Stimulated activated naive CD8-positive, alpha-beta T cell treated with anti-CD3 and anti-CD28 coated beads, Interleukin-15, Interleukin-2, amounts not matched to agents 100 ng/mL and 50 ng/mL, for 24 hours (primary cell): ENCODE measurements around the gene APP.

ENCODE experiments used
- H3K27ac Mint-ChIP-seq: one replicate; pipeline ENCODE4 v1.8.0; 2021; ENCODE audit warnings: mild to moderate bottlenecking, mixed read lengths
- H3K27me3 Mint-ChIP-seq: one replicate; pipeline ENCODE4 v1.8.0; 2021; ENCODE audit warnings: mixed read lengths
- H3K36me3 Mint-ChIP-seq: one replicate; pipeline ENCODE4 v1.8.0; 2021; ENCODE audit warnings: low read depth, mixed read lengths
- H3K4me1 Mint-ChIP-seq: one replicate; pipeline ENCODE4 v1.8.0; 2021; ENCODE audit warnings: low read depth, mixed read lengths
- H3K4me3 Mint-ChIP-seq: one replicate; pipeline ENCODE4 v1.8.0; 2021; ENCODE audit warnings: mild to moderate bottlenecking, mixed read lengths
- H3K9me3 Mint-ChIP-seq: one replicate; pipeline ENCODE4 v1.8.0; 2021; ENCODE audit warnings: mixed read lengths

Gene APP

GRCh38 chr21:25967181-25967900 lies 203.2 kb downstream of the APP start:
- Mint-ChIP-seq H3K4me3 (no peak overlapping the region), H3K4me1 (peaks cover 17% of the 10 kb centered on the region)

GRCh38 chr21:25965951-25966707 lies 204.4 kb downstream of the APP start:
- H3K27ac Mint-ChIP-seq: no peak overlapping the region
- H3K9me3 Mint-ChIP-seq: peaks cover under 1% of the 10 kb centered on the region
- H3K4me1 Mint-ChIP-seq: peaks cover 17% of the 10 kb centered on the region
- H3K4me3 Mint-ChIP-seq: no peak overlapping the region
- H3K27me3 Mint-ChIP-seq: no peaks in the 10 kb centered on the region
- H3K36me3 Mint-ChIP-seq: peaks cover 19% of the 10 kb centered on the region

More at GRCh38 chr21:25967181-25967900, 203.2 kb downstream of the APP start:
- Mint-ChIP-seq H3K36me3 (peaks cover 31% of the 10 kb centered on the region), H3K9me3 (peaks cover 10% of the 10 kb centered on the region), H3K27me3 (no peaks in the 10 kb centered on the region), H3K27ac (peak overlapping the region; percentile 77)

GRCh38 chr21:25964926-25965325 lies 205.6 kb downstream of the APP start:
- H3K27ac Mint-ChIP-seq: no peak overlapping the region
- no peak overlapping the region for H3K4me3 Mint-ChIP-seq
- no peaks in the 10 kb centered on the region for H3K27me3 Mint-ChIP-seq
- no peaks in the 10 kb centered on the region for H3K9me3 Mint-ChIP-seq
- peaks cover 14% of the 10 kb centered on the region for H3K36me3 Mint-ChIP-seq
- peaks cover 17% of the 10 kb centered on the region for H3K4me1 Mint-ChIP-seq

- Mint-ChIP-seq H3K4me1 (peaks cover 17% of the 10 kb centered on the region), H3K9me3 (no peaks in the 10 kb centered on the region)
Measured at GRCh38 chr21:25964015-25964414, 206.6 kb downstream of the APP start.

GRCh38 chr21:25963181-25963580 lies 207.4 kb downstream of the APP start:
- Mint-ChIP-seq H3K4me3 (no peak overlapping the region), H3K27ac (no peak overlapping the region), H3K9me3 (no peaks in the 10 kb centered on the region), H3K4me1 (peaks cover 12% of the 10 kb centered on the region), H3K36me3 (peaks cover 9% of the 10 kb centered on the region), H3K27me3 (no peaks in the 10 kb centered on the region)

More at GRCh38 chr21:25964015-25964414, 206.6 kb downstream of the APP start:
- Mint-ChIP-seq H3K36me3 (peaks cover 14% of the 10 kb centered on the region), H3K27me3 (no peaks in the 10 kb centered on the region), H3K27ac (no peak overlapping the region), H3K4me3 (no peak overlapping the region)

- no peak overlapping the region for H3K27ac Mint-ChIP-seq
- peaks cover under 1% of the 10 kb centered on the region for H3K36me3 Mint-ChIP-seq
- no peaks in the 10 kb centered on the region for H3K27me3 Mint-ChIP-seq
- no peaks in the 10 kb centered on the region for H3K4me1 Mint-ChIP-seq
- no peaks in the 10 kb centered on the region for H3K9me3 Mint-ChIP-seq
- H3K4me3 Mint-ChIP-seq: no peak overlapping the region
Measured at GRCh38 chr21:25961042-25961441, 209.5 kb downstream of the APP start.

GRCh38 chr21:25960402-25960801 lies 210.2 kb downstream of the APP start:
- H3K27ac Mint-ChIP-seq: no peak overlapping the region
- H3K4me1 Mint-ChIP-seq: no peaks in the 10 kb centered on the region
- H3K27me3 Mint-ChIP-seq: no peaks in the 10 kb centered on the region
- peaks cover 6% of the 10 kb centered on the region for H3K36me3 Mint-ChIP-seq
- no peak overlapping the region for H3K4me3 Mint-ChIP-seq
- H3K9me3 Mint-ChIP-seq: no peaks in the 10 kb centered on the region

- H3K9me3 Mint-ChIP-seq: no peaks in the 10 kb centered on the region
- no peaks in the 10 kb centered on the region for H3K27me3 Mint-ChIP-seq
- H3K4me1 Mint-ChIP-seq: no peaks in the 10 kb centered on the region
- H3K36me3 Mint-ChIP-seq: peaks cover 9% of the 10 kb centered on the region
- no peak overlapping the region for H3K27ac Mint-ChIP-seq
- no peak overlapping the region for H3K4me3 Mint-ChIP-seq
Measured at GRCh38 chr21:25959799-25960198, 210.8 kb downstream of the APP start.

GRCh38 chr21:25956993-25957714 lies 213.4 kb downstream of the APP start:
- no peaks in the 10 kb centered on the region for H3K9me3 Mint-ChIP-seq
- no peaks in the 10 kb centered on the region for H3K4me1 Mint-ChIP-seq
- no peak overlapping the region for H3K27ac Mint-ChIP-seq
- peaks cover 28% of the 10 kb centered on the region for H3K36me3 Mint-ChIP-seq
- no peaks in the 10 kb centered on the region for H3K27me3 Mint-ChIP-seq
- no peak overlapping the region for H3K4me3 Mint-ChIP-seq

GRCh38 chr21:25955646-25956045 lies 214.9 kb downstream of the APP start:
- no peaks in the 10 kb centered on the region for H3K9me3 Mint-ChIP-seq
- peaks cover 31% of the 10 kb centered on the region for H3K36me3 Mint-ChIP-seq
- H3K4me3 Mint-ChIP-seq: no peak overlapping the region
- H3K27me3 Mint-ChIP-seq: no peaks in the 10 kb centered on the region
- no peaks in the 10 kb centered on the region for H3K4me1 Mint-ChIP-seq
- H3K27ac Mint-ChIP-seq: no peak overlapping the region

- Mint-ChIP-seq H3K27ac (no peak overlapping the region), H3K9me3 (no peaks in the 10 kb centered on the region), H3K4me1 (no peaks in the 10 kb centered on the region), H3K36me3 (peaks cover 33% of the 10 kb centered on the region), H3K27me3 (no peaks in the 10 kb centered on the region), H3K4me3 (no peak overlapping the region)
Measured at GRCh38 chr21:25953659-25954058, 216.9 kb downstream of the APP start.

- H3K4me3 Mint-ChIP-seq: no peak overlapping the region
- no peaks in the 10 kb centered on the region for H3K27me3 Mint-ChIP-seq
- H3K9me3 Mint-ChIP-seq: no peaks in the 10 kb centered on the region
- H3K4me1 Mint-ChIP-seq: no peaks in the 10 kb centered on the region
- H3K36me3 Mint-ChIP-seq: peaks cover 33% of the 10 kb centered on the region
- no peak overlapping the region for H3K27ac Mint-ChIP-seq
Measured at GRCh38 chr21:25953196-25953595, 217.4 kb downstream of the APP start.

GRCh38 chr21:25952306-25952705 lies 218.3 kb downstream of the APP start:
- Mint-ChIP-seq H3K9me3 (no peaks in the 10 kb centered on the region), H3K27ac (no peak overlapping the region), H3K36me3 (peaks cover 36% of the 10 kb centered on the region), H3K27me3 (no peaks in the 10 kb centered on the region), H3K4me3 (no peak overlapping the region), H3K4me1 (no peaks in the 10 kb centered on the region)

- peaks cover 33% of the 10 kb centered on the region for H3K36me3 Mint-ChIP-seq
Measured at GRCh38 chr21:25949701-25950100, 220.9 kb downstream of the APP start.

GRCh38 chr21:25944672-25945213 lies 225.8 kb downstream of the APP start:
- no peaks in the 10 kb centered on the region for H3K27me3 Mint-ChIP-seq
- H3K9me3 Mint-ChIP-seq: no peaks in the 10 kb centered on the region
- no peaks in the 10 kb centered on the region for H3K4me1 Mint-ChIP-seq
- no peak overlapping the region for H3K4me3 Mint-ChIP-seq
- H3K36me3 Mint-ChIP-seq: peaks cover 10% of the 10 kb centered on the region
- H3K27ac Mint-ChIP-seq: no peak overlapping the region

More at GRCh38 chr21:25949701-25950100, 220.9 kb downstream of the APP start:
- H3K4me1 Mint-ChIP-seq: no peaks in the 10 kb centered on the region
- H3K9me3 Mint-ChIP-seq: no peaks in the 10 kb centered on the region
- H3K27me3 Mint-ChIP-seq: no peaks in the 10 kb centered on the region
- no peak overlapping the region for H3K4me3 Mint-ChIP-seq
- no peak overlapping the region for H3K27ac Mint-ChIP-seq
